ENCODE results near the gene BASP1. TPM values are rescaled to one million over a fixed set of nuclear protein-coding genes. Genes with fewer than 3 reads are reported as not detected.
A peak's percentile ranks its signal among the peaks of the same experiment; 100 is the strongest.

Gene BASP1
- total and polyA plus RNA-seq, 10 of the 15 experiments (the other 5 are each of a cell fraction or from before 2014, with no cell fraction given): 27.3 to 190 (median 102) TPM

DNA sequence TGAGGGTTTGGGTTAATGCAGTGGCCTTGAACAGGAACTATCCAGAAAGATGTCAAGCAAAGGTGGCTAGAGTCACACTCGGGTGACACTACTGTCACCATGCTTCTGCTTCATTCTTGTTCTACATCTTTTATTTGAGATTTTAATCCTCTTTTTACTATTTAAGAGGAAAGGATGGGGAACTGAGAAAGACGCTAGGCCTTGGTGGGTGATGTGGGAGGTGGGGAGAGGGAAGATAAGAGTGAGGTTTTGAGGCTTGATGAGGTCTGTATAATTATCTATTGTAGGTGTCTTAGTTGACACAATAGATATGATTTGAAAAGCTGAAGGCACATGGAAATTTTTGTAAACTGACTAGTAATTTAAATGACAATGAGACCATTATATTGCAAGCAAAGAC lies 3.5 kb upstream of the BASP1 start:
- intact Hi-C loops (cut with micrococcal nuclease; ENCODE audit: unreplicated experiment) (loop anchor here (10.0 kb wide), 2 partner anchors 271 to 701 kb away; no protein-coding TSS in a partner anchor), in situ Hi-C loops (cut with MboI) (loop anchor here (10.0 kb wide), 1 partner anchor 901 kb away; no protein-coding TSS in a partner anchor)
- no peak overlapping the region for H3K9ac ChIP-seq (ENCODE audit: control insufficient read depth, insufficient read depth, low read length)
- H3K4me1 ChIP-seq (ENCODE audit: control insufficient read depth, insufficient read depth, low read length): peaks cover 4% of the 10 kb centered on the region; the same call in 1 of the 2 replicates
- BruUV-seq (replicated peaks): no TSS peak
- H3K4me2 ChIP-seq (ENCODE audit: control insufficient read depth, insufficient read depth): peak overlapping the region; percentile 42; the same call in 1 of the 2 replicates
- peaks cover 13% of the 10 kb centered on the region for H3K79me2 ChIP-seq (ENCODE audit: control insufficient read depth, insufficient read depth, low read length)
- no peak overlapping the region for H2AFZ ChIP-seq (ENCODE audit: control insufficient read depth, low read depth, low read length)
- WGBS (ENCODE audit: insufficient coverage, insufficient replicate concordance, low lambda C conversion rate, missing lambda C conversion rate): 30% methylated on average over 2 of the region's 2 CpGs
- no peak for FAIRE-seq
- ChIA-PET SMC1A (ENCODE audit: uncharacterized antibody, unreplicated experiment) (interaction anchor here (0.6 to 6.0 kb wide), 7 partner anchors 17 to 1099 kb away, joined by 3 to 107 read pairs (median 5); no protein-coding TSS in a partner anchor), RAD21 (ENCODE audit: unreplicated experiment) (interaction anchor here (0.9 to 5.5 kb wide), 7 partner anchors 11 to 1484 kb away, joined by 3 to 123 read pairs (median 29); no protein-coding TSS in a partner anchor), CTCF (interaction anchor here (0.6 to 5.8 kb wide), 10 partner anchors 10 to 1102 kb away, joined by 3 to 132 read pairs (median 24); no protein-coding TSS in a partner anchor), POLR2A (no interaction called here)
- H3K27ac ChIP-seq (ENCODE audit: control insufficient read depth, insufficient read depth): no peak overlapping the region
- no peaks in the 10 kb centered on the region for H3K9me3 ChIP-seq (replicated peaks; ENCODE audit: control insufficient read depth, insufficient read depth, low read length)
- H3K27me3 ChIP-seq (replicated peaks in 1 of 2; ENCODE audit: control insufficient read depth in 2 of 2, insufficient read depth in 2 of 2, low read length in 1 of 2): no peaks in the 10 kb centered on the region
- H3K36me3 ChIP-seq (ENCODE audit: control insufficient read depth in 2 of 2, insufficient read depth in 2 of 2, low read length in 1 of 2): no peaks in the 10 kb centered on the region
- no peak for DNase-seq (ENCODE audit: low read depth, low spot score)
- no peak for ATAC-seq
- no peaks in the 10 kb centered on the region for H4K20me1 ChIP-seq (ENCODE audit: control insufficient read depth, insufficient read depth)
- TF ChIP-seq ATF2 (IDR thresholded peaks at IDR 0.05; ENCODE audit: low read length): no peak
- peak; percentile 37; the same call in 1 of the 2 replicates for TF ChIP-seq SPI1 (IDR thresholded peaks at IDR 0.05; ENCODE audit: borderline replicate concordance, insufficient read depth, low read depth, low read length)
- no peak overlapping the region for H3K4me3 ChIP-seq

DNA sequence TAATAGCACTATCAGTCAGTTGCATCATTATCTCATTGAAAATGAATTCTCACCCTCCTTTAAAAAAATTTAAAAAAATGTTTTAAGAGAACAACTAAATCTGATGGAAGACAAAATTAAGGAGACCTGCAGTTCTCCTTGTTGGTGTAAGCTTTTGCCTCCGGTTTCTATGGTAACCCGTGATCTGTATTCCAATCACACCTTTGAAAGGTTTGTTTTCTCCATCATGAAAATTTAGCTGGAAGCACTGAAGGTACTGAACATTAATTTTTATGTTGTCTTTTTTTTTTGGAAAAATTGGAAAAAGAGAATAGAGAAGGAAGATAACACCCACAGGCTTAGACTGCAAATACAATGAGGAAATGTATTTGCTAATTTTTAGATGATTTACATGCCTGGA lies 2.5 kb upstream of the BASP1 start:
- ATAC-seq (no peak), DNase-seq (ENCODE audit: low read depth, low spot score) (no peak), FAIRE-seq (no peak)
- no peaks in the 10 kb centered on the region for H3K9me3 ChIP-seq (replicated peaks; ENCODE audit: control insufficient read depth, insufficient read depth, low read length)
- in situ Hi-C loops (cut with MboI): loop anchor here (5.0 to 10.0 kb wide), 2 partner anchors 900 to 1092 kb away; no protein-coding TSS in a partner anchor
- BruUV-seq (replicated peaks): no TSS peak
- no peak overlapping the region for H3K9ac ChIP-seq (ENCODE audit: control insufficient read depth, insufficient read depth, low read length)
- no peak overlapping the region for H3K4me2 ChIP-seq (ENCODE audit: control insufficient read depth, insufficient read depth)
- ChIA-PET RAD21 (ENCODE audit: unreplicated experiment) (interaction anchor here (0.8 to 5.5 kb wide), 17 partner anchors 10 to 1103 kb away, joined by 3 to 123 read pairs (median 14); partner anchors contain the start of gene TAF11L2), POLR2A (interaction anchor here (0.6 kb wide), 1 partner anchor 198 kb away, joined by 3 read pairs; no protein-coding TSS in a partner anchor), SMC1A (ENCODE audit: uncharacterized antibody, unreplicated experiment) (interaction anchor here (0.6 to 6.0 kb wide), 30 partner anchors 11 to 1100 kb away, joined by 3 to 107 read pairs (median 4); no protein-coding TSS in a partner anchor), CTCF (interaction anchor here (0.7 to 5.8 kb wide), 22 partner anchors 11 to 1101 kb away, joined by 3 to 132 read pairs (median 11); no protein-coding TSS in a partner anchor)
- no peak overlapping the region for H3K27ac ChIP-seq (ENCODE audit: control insufficient read depth, insufficient read depth)
- peaks cover 23% of the 10 kb centered on the region for H3K79me2 ChIP-seq (ENCODE audit: control insufficient read depth, insufficient read depth, low read length)
- no peaks in the 10 kb centered on the region for H3K27me3 ChIP-seq (replicated peaks in 1 of 2; ENCODE audit: control insufficient read depth in 2 of 2, insufficient read depth in 2 of 2, low read length in 1 of 2)
- 8% methylated on average over 2 of the region's 2 CpGs for WGBS (ENCODE audit: insufficient coverage, insufficient replicate concordance, low lambda C conversion rate, missing lambda C conversion rate)
- H3K36me3 ChIP-seq (ENCODE audit: control insufficient read depth in 2 of 2, insufficient read depth in 2 of 2, low read length in 1 of 2): no peaks in the 10 kb centered on the region
- no peak overlapping the region for H3K4me3 ChIP-seq
- H4K20me1 ChIP-seq (ENCODE audit: control insufficient read depth, insufficient read depth): no peaks in the 10 kb centered on the region
- intact Hi-C loops (cut with micrococcal nuclease; ENCODE audit: unreplicated experiment): loop anchor here (5.0 to 10.0 kb wide), 3 partner anchors 212 to 700 kb away; no protein-coding TSS in a partner anchor
- no peak overlapping the region for H2AFZ ChIP-seq (ENCODE audit: control insufficient read depth, low read depth, low read length)
- H3K4me1 ChIP-seq (ENCODE audit: control insufficient read depth, insufficient read depth, low read length): peaks cover 4% of the 10 kb centered on the region; the same call in 1 of the 2 replicates
- TF ChIP-seq NKRF (conservative IDR thresholded peaks at IDR 0.05) (no peak), SMAD5 (IDR thresholded peaks at IDR 0.05; ENCODE audit: low read depth) (no peak), SREBF2 (IDR thresholded peaks at IDR 0.05; ENCODE audit: low read length) (no peak), MTA2 (IDR thresholded peaks at IDR 0.05; ENCODE audit: low read depth) (no peak), EZH2 (IDR thresholded peaks at IDR 0.05; ENCODE audit: borderline replicate concordance, control insufficient read depth, low read depth, low read length) (no peak), ZNF384 (IDR thresholded peaks at IDR 0.05; ENCODE audit: borderline replicate concordance, low read depth, low read length) (no peak), BRCA1 (IDR thresholded peaks at IDR 0.05; ENCODE audit: low read depth, low read length) (no peak)
- TF ChIP-seq, protein P1, sequence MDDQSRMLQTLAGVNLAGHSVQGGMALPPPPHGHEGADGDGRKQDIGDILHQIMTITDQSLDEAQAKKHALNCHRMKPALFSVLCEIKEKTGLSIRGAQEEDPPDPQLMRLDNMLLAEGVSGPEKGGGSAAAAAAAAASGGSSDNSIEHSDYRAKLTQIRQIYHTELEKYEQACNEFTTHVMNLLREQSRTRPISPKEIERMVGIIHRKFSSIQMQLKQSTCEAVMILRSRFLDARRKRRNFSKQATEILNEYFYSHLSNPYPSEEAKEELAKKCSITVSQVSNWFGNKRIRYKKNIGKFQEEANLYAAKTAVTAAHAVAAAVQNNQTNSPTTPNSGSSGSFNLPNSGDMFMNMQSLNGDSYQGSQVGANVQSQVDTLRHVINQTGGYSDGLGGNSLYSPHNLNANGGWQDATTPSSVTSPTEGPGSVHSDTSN (IDR thresholded peaks at IDR 0.05; ENCODE audit: insufficient replicate concordance, low read depth, low read length): no peak
